Neural cell (in vitro differentiated cells): ENCODE data around the gene CYP4B1. TPM values are rescaled to one million over a fixed set of nuclear protein-coding genes. Genes with fewer than 3 reads are reported as not detected.

ENCODE experiments used
- H2AFZ ChIP-seq: fragments of 200-600, 300-800 bp; sonication (generic), shearing (Covaris generic); 2 replicates; pipeline ENCODE4 v1.6.0; 2014; ENCODE audit warnings: low read depth, mild to moderate bottlenecking, antibody characterized with exemption, low read length, moderate library complexity
- H3F3A ChIP-seq: fragments of 200-600 bp; shearing (Covaris generic); 2 replicates; pipeline ENCODE4 v1.6.1; 2016; ENCODE audit warnings: mild to moderate bottlenecking, moderate library complexity, mixed read lengths, antibody characterized with exemption, low read length; ENCODE audit not compliant: insufficient read depth, poor library complexity, severe bottlenecking
- H3K27ac ChIP-seq: fragments of 200-600, 300-800 bp; sonication (generic), shearing (Covaris generic); 2 replicates; pipeline ENCODE4 v1.5.1; 2014; ENCODE audit warnings: mild to moderate bottlenecking, low read length, moderate library complexity
- H3K27me3 ChIP-seq: fragments of 300-800, 200-600 bp; sonication (generic), shearing (Covaris generic); 2 replicates; pipeline ENCODE4 v1.6.0; 2014; ENCODE audit warnings: mild to moderate bottlenecking, low read depth, low read length, moderate library complexity; ENCODE audit not compliant: insufficient read depth
- H3K36me3 ChIP-seq: fragments of 300-800, 200-600 bp; sonication (generic), shearing (Covaris generic); 2 replicates; pipeline ENCODE4 v1.5.1; 2014; ENCODE audit warnings: mild to moderate bottlenecking, antibody characterized with exemption, low read length, moderate library complexity; ENCODE audit not compliant: insufficient read depth
- H3K4me2 ChIP-seq: fragments of 300-800, 200-600 bp; sonication (generic), shearing (Covaris generic); 2 replicates; pipeline ENCODE4 v1.6.0; 2014; ENCODE audit warnings: mild to moderate bottlenecking, low read length
- H3K4me3 ChIP-seq: fragments of 300-800, 200-600 bp; sonication (generic), shearing (Covaris generic); 2 replicates; pipeline ENCODE4 v1.5.1; 2014; ENCODE audit warnings: mild to moderate bottlenecking, low read length, moderate library complexity
- H3K79me2 ChIP-seq: fragments of 200-600 bp; shearing (Covaris generic); replicated peaks from 2 replicates; pipeline ENCODE4 v1.6.0; 2014; ENCODE audit warnings: mild to moderate bottlenecking, low read length, moderate library complexity; ENCODE audit not compliant: insufficient read depth
- H3K9ac ChIP-seq: fragments of 300-800, 200-600 bp; sonication (generic), shearing (Covaris generic); 2 replicates; pipeline ENCODE4 v1.6.1; 2016; ENCODE audit warnings: mild to moderate bottlenecking, low read length, mixed read lengths
- H3K9me2 ChIP-seq: fragments of 200-600 bp; shearing (Covaris generic); 2 replicates; pipeline ENCODE4 v1.6.1; 2016; ENCODE audit warnings: mild to moderate bottlenecking, low read length, mixed read lengths; ENCODE audit not compliant: insufficient read depth
- H3K9me3 ChIP-seq: fragments of 200-600, 300-800 bp; sonication (generic), shearing (Covaris generic); 2 replicates; pipeline ENCODE4 v1.6.1; 2016; ENCODE audit warnings: mild to moderate bottlenecking, mixed run types, low read length, moderate library complexity, mixed read lengths
- H4K20me1 ChIP-seq: fragments of 200-600 bp; shearing (Covaris generic); 2 replicates; pipeline ENCODE4 v1.6.1; 2016; ENCODE audit warnings: mild to moderate bottlenecking, mixed run types; ENCODE audit not compliant: insufficient read depth
- EP300 ChIP-seq: fragments of 450-650 bp; conservative IDR thresholded peaks from 2 replicates; pipeline ENCODE4 v1.6.1; 2014; ENCODE audit warnings: antibody characterized with exemption, mild to moderate bottlenecking, moderate library complexity; ENCODE audit not compliant: poor library complexity, severe bottlenecking
- EZH2 ChIP-seq: fragments of 200-600, 300-800 bp; shearing (Covaris generic), sonication (generic); IDR thresholded peaks from 2 replicates; pipeline ENCODE4 v1.6.1; 2014; ENCODE audit warnings: antibody characterized with exemption, low read length, borderline replicate concordance, mild to moderate bottlenecking; ENCODE audit not compliant: insufficient read depth, poor library complexity, severe bottlenecking
- MXI1 ChIP-seq: fragments of 450-650 bp; conservative IDR thresholded peaks from 2 replicates; pipeline ENCODE4 v1.6.1; 2014; ENCODE audit warnings: antibody characterized with exemption, mild to moderate bottlenecking; ENCODE audit not compliant: poor library complexity, severe bottlenecking
- POLR2AphosphoS5 ChIP-seq: IDR thresholded peaks from 2 replicates; pipeline ENCODE4 v1.6.1; 2012
- RAD21 ChIP-seq: fragments of 450-650 bp; conservative IDR thresholded peaks from 2 replicates; pipeline ENCODE4 v1.6.1; 2014; ENCODE audit warnings: antibody characterized with exemption, mild to moderate bottlenecking, moderate library complexity
- REST ChIP-seq: IDR thresholded peaks from 2 replicates; pipeline ENCODE4 v1.6.1; 2012; ENCODE audit warnings: borderline replicate concordance
- SMC3 ChIP-seq: fragments of 450-650 bp; conservative IDR thresholded peaks from 2 replicates; pipeline ENCODE4 v1.6.1; 2014; ENCODE audit warnings: antibody characterized with exemption, mild to moderate bottlenecking, moderate library complexity; ENCODE audit not compliant: poor library complexity
- TAF1 ChIP-seq: IDR thresholded peaks from 2 replicates; pipeline ENCODE4 v1.6.1; 2012; ENCODE audit warnings: low read depth
- polyA plus RNA-seq: library from polyadenylated mRNA; depleted of rRNA; stranded (reverse); fragments of >200 nt; gene quantifications from 2 replicates; pipeline ENCODE4 v1.2.3, GENCODE V29; 2014
- TF ChIP-seq, protein P1 (sequence below): fragments of 450-650 bp; IDR thresholded peaks from 2 replicates; pipeline ENCODE4 v1.5.1; 2014; ENCODE audit warnings: antibody characterized with exemption, mild to moderate bottlenecking, moderate library complexity; ENCODE audit not compliant: poor library complexity, severe bottlenecking

Gene CYP4B1
- polyA plus RNA-seq, 1 donor from 2014 or later: not detected

GRCh38 chr1:46800742-46801141, 1.9 kb downstream of the CYP4B1 start:
- TF ChIP-seq POLR2AphosphoS5: no peak
- TF ChIP-seq EP300: no peak
- TF ChIP-seq REST: no peak
- TF ChIP-seq TAF1: no peak
- TF ChIP-seq, protein P1, sequence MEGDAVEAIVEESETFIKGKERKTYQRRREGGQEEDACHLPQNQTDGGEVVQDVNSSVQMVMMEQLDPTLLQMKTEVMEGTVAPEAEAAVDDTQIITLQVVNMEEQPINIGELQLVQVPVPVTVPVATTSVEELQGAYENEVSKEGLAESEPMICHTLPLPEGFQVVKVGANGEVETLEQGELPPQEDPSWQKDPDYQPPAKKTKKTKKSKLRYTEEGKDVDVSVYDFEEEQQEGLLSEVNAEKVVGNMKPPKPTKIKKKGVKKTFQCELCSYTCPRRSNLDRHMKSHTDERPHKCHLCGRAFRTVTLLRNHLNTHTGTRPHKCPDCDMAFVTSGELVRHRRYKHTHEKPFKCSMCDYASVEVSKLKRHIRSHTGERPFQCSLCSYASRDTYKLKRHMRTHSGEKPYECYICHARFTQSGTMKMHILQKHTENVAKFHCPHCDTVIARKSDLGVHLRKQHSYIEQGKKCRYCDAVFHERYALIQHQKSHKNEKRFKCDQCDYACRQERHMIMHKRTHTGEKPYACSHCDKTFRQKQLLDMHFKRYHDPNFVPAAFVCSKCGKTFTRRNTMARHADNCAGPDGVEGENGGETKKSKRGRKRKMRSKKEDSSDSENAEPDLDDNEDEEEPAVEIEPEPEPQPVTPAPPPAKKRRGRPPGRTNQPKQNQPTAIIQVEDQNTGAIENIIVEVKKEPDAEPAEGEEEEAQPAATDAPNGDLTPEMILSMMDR: no peak
- TF ChIP-seq MXI1: no peak
- no peak for TF ChIP-seq RAD21
- TF ChIP-seq EZH2: no peak
- no peak for TF ChIP-seq SMC3
- no peaks in the 10 kb centered on the region for H3K9me3 ChIP-seq
- H3K9ac ChIP-seq: no peak overlapping the region
- H2AFZ ChIP-seq: no peak overlapping the region
- H3K4me3 ChIP-seq: no peak overlapping the region
- H3K9me2 ChIP-seq: no peaks in the 10 kb centered on the region
- no peaks in the 10 kb centered on the region for H3K79me2 ChIP-seq
- no peak overlapping the region for H3K4me2 ChIP-seq
- no peaks in the 10 kb centered on the region for H4K20me1 ChIP-seq
- H3K27ac ChIP-seq: no peak overlapping the region
- H3K36me3 ChIP-seq: no peaks in the 10 kb centered on the region
- H3F3A ChIP-seq: no peaks in the 10 kb centered on the region
- H3K27me3 ChIP-seq: no peaks in the 10 kb centered on the region

DNA sequence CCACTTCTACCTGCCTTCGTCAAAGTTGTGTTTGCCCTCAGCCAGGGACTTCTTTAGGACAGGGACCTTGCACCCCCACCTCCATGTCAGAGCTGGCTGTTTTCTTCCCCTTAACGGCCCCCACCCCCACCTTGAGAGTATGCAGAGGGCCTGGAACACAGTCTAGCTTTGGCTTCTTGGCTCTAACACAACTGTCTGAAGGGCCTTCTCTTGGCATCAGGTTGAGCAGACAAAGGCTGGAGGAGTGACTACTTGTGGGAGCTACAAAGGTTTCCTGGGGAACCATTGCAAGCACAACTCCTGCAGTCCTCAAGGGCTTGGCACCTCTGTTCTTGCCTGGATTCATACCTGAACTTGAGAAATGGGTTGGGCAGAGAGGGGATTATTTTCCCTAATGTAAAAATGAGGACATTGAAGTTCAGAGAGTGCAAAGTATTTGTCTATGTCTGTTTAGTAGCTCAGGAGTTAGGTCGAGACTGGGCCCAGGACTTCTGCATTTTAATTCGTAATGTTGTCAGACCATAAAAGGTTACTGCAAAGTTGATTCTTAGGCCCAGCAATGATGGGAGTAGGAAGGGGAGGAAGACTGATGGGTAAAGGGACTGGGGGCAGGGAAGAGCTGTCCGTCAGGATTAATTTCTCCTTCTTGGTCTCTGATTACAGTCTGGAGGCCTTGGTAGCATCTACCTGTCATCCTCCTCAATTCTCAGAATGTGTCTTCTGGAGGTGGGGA, 2.6 kb downstream of the CYP4B1 start:
- H3K27me3 ChIP-seq: no peaks in the 10 kb centered on the region
- H3K27ac ChIP-seq: no peak overlapping the region
- H4K20me1 ChIP-seq: no peaks in the 10 kb centered on the region
- no peak overlapping the region for H2AFZ ChIP-seq
- no peaks in the 10 kb centered on the region for H3K9me3 ChIP-seq
- H3K36me3 ChIP-seq: no peaks in the 10 kb centered on the region
- no peak overlapping the region for H3K9ac ChIP-seq
- TF ChIP-seq MXI1 (no peak), TAF1 (no peak), SMC3 (no peak), REST (no peak), POLR2AphosphoS5 (no peak), EP300 (no peak), EZH2 (no peak), RAD21 (no peak)
- TF ChIP-seq, protein P1: no peak
- no peaks in the 10 kb centered on the region for H3F3A ChIP-seq
- no peaks in the 10 kb centered on the region for H3K79me2 ChIP-seq
- H3K4me3 ChIP-seq: no peak overlapping the region
- no peak overlapping the region for H3K4me2 ChIP-seq
- H3K9me2 ChIP-seq: no peaks in the 10 kb centered on the region
